AG09319 (cell line): Measurements from ENCODE around the gene MCF2L.

ENCODE experiments used
- DNase-seq: peaks from one replicate; pipeline ENCODE4 v3.0.0-alpha.2; 2010; ENCODE audit warnings: low read depth; ENCODE audit errors: extremely low read depth
- CTCF ChIP-seq: IDR thresholded peaks from 2 replicates; pipeline ENCODE4 v1.5.1; 2011; ENCODE audit warnings: low read depth, mild to moderate bottlenecking, inconsistent platforms, low read length, moderate library complexity

The MCF2L gene

GRCh38 chr13:113086991-113087922 lies 118.2 kb downstream of the MCF2L start:
- no peak for TF ChIP-seq CTCF
- no peak for DNase-seq

DNA sequence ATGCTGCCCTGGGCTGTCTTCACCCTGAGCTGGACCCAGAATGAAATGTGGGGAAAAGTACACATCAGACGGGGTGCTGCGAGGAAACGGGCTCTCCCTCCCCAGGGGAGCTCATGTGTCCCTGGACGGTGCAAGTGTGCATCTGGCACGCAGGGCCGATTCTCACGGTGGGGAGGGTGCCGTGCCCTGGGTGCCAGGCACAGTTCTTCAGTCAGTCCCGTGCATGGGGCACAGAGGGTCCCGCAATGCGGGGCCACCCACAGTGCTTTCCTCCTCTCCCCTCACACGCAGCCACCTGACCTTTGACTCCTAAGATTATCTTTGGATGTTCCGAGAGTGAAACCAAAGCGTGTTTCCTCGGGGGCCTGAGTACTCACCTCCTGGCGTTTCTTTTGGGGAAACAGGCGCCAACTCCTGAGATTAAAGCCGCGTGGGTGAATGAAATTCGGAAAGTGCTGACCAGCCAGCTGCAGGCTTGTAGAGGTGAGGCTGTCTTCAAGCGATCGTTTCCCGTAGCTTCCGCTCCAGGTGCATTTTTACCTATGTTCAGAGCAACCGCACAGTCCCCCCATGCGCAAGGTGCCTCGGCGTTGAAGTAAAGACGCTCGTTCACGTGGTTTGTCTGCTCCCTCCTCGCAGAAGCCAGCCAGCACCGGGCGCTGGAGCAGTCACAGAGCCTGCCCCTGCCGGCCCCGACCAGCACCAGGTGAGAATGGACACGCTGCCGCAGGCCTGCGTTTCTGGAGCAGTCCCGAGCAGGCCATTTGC lies 119.1 kb downstream of the MCF2L start:
- TF ChIP-seq CTCF: no peak
- no peak for DNase-seq

GRCh38 chr13:113088691-113089020 lies 119.6 kb downstream of the MCF2L start:
- TF ChIP-seq CTCF: no peak
- no peak for DNase-seq

DNA sequence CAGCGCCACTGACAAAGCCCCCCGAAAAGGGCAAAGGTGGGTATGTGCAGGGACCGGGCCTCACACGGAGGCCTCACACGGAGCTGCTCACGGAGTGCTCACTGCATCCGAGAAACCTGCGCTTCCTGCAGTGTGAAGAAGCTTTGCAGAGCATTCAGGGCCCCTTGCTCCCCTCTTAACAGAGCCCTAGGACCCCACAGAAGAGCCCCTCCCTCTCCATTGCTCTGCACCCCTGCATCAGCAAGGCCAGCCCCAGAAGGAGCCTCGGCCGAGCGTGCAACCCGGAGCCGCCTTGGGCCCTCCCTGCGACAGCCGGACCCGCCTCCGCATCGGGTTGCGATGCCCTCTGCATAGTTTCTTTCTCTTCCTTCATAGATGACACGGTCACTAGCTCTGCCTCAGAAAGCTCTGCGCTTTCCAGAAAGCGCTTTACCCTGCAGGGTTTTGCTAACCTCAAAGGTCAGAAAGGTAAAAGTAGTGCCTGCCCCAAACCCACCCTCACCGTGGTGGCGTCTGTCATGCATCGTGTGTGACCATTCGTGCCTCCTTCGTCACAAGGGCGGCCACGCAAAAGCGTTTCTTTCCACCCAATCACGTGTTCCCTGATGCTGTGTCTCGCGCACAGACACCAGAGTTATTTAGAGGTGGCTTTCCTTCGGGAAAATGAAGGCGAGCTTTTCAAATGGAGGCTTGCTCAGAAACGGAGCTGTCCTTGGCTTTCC lies 120.8 kb downstream of the MCF2L start:
- TF ChIP-seq CTCF: no peak

DNA sequence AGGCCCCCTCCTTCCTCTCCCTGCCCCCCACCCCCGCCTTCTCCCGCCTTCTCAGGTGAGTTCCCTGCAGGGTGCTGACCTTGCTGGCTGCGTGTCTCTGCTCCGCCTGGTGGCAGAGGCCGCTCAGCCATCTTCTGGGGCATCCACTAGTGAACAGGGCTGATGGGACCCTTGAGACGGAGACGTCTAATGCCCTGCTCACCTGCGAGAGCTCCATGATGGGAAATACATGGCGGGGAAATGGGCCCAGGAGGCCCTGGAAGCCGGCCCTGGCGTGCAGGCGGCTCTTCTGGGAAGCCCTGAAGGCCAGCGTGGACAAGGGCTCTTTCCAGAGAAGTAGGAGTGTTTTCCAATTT lies 121.4 kb downstream of the MCF2L start:
- TF ChIP-seq CTCF: no peak
- no peak for DNase-seq

More for the DNA sequence above, 120.8 kb downstream of the MCF2L start:
- no peak for DNase-seq

GRCh38 chr13:113090806-113091205 lies 121.8 kb downstream of the MCF2L start:
- no peak for DNase-seq
- no peak for TF ChIP-seq CTCF
